Measurements from ENCODE around the gene OSBPL8. TPM values are rescaled to one million over a fixed set of nuclear protein-coding genes. Genes with fewer than 3 reads are reported as not detected.

Gene OSBPL8
- total and polyA plus RNA-seq, 2 of the 8 experiments (the other 6 are each of a cell fraction or from before 2014, with no cell fraction given), result 10.9 to 81.1 TPM

DNA sequence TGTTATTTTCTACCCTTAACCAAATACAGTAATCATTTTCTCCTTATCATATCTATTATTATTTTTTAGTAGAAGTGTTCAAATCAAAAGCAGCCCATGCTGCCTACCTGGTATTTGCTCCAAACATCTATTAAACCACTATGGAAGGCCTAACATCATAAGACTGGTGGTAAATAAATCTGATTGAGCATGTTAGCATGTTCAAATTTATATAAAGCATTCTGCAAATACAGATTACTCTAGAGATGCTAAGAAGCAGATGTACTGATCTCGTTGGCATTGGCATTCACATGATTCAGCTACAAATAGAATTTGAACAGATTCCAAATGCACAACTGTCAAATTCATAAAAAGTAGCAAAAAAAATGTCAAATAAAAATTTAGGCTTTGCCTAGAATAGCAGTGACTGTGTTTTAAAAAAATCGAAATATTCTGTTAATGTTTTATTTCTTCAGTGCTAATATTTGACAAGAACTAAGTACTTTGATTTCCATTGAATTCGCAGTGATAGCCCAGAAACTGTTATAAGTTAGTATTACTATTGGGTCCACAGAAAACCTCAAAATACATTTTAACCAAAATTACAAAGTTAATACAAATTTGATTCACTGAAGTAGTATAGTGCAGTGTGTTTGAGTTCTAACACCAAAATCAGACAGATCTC is 9.4 kb upstream of the OSBPL8 start (continued):
- TF ChIP-seq GTF2F1 (IDR thresholded peaks at IDR 0.05; ENCODE audit: borderline replicate concordance, low read depth, low read length) (no peak), NRF1 (IDR thresholded peaks at IDR 0.05; ENCODE audit: low read depth, low read length) (no peak), SP4 (IDR thresholded peaks at IDR 0.05; ENCODE audit: low read length) (no peak), SIN3A (conservative IDR thresholded peaks at IDR 0.05 in 1 of 2, IDR thresholded peaks at IDR 0.05 in 1 of 2; ENCODE audit: low read depth in 1 of 2, low read length in 2 of 2) (no peak)
- TF ChIP-seq, protein P1, sequence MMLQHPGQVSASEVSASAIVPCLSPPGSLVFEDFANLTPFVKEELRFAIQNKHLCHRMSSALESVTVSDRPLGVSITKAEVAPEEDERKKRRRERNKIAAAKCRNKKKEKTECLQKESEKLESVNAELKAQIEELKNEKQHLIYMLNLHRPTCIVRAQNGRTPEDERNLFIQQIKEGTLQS (IDR thresholded peaks at IDR 0.05; ENCODE audit: insufficient read depth, low read depth, low read length), result no peak

All from H1 (cell line).